HG03095 (cell line): ENCODE measurements around the gene PIK3CD.
"Not testable (repeated sequence)": the region's sequence is repeated elsewhere in the genome, so short reads cannot be mapped to it uniquely, and the experiment has no call there.

Experiments used
- ATAC-seq: cut with Tn5 transposase; IDR thresholded peaks from one replicate; pipeline ENCODE4 v1.9.1; 2021; ENCODE audit warnings: moderate library complexity; ENCODE audit not compliant: unreplicated experiment

PIK3CD gene

GRCh38 chr1:9653491-9654050 is 2.0 kb downstream of the PIK3CD start:
- no peak for ATAC-seq

- no peak for ATAC-seq
These were observed 2.7 kb downstream of the PIK3CD start for GRCh38 chr1:9654051-9654833.

GRCh38 chr1:9654834-9655723 is 3.5 kb downstream of the PIK3CD start:
- no peak for ATAC-seq

GRCh38 chr1:9655836-9656235 is 4.3 kb downstream of the PIK3CD start:
- no peak for ATAC-seq

DNA sequence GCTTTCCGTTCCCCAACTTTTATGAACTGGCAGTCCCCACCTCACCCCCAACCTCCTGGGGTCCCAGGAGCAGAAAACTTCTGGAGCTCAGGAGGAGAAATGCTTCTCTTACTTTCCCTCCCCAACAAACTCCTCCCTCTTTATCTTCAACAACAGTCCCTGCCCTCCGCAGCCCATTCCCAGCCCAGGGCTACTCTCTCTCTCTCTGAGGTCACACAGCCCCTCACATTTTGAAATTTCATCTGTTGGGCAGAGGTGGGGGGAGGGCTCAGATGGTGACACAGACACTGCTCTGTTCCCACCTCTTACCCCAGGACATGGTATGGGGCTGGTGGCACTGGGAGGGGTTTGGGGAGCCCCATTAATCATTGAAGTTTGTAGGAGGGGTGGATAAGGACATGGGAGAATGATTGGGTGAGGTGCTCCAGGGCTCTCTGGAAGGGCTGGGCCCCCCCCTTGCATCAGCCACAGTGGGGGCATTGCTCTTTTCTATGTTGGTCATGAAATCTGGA is 6.0 kb downstream of the PIK3CD start:
- no peak for ATAC-seq

DNA sequence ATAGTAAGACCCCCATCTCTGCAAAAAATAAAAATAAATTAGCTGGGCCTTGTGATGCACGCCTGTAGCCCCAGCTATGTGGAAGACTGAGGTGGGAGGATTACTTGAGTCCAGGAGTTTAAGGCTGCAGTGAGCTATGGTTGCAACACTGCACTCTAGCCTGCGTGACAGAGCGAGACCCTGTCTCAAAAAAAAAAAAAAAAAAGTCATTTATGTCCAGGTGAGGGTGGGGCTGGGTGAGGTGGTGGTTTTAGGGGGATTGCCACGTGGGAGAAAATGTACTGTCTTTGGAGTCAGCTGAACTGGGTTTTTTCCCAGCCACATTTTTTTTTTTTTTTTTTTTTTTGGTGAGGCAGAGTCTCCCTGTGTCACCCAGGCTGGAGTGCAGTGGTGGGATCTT is 6.7 kb downstream of the PIK3CD start:
- no peak for ATAC-seq

DNA sequence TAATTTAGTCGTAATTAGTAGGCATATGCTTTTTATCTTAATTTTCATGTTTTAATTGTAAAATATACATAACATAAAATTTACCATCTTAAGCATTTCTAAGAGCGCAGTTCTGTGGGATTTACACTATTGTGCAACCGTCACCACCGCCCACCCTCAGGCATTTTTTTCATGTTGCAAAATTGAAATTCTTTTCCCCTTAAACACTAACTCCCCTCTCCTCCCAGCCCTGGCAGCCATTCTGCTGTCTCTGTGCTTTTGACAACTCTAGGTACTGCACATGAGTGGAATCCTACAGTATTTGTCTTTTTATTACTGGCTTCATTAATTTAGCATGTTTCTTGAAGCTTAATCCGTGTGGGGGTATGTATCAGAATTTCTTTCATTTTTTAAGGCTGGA is 7.8 kb downstream of the PIK3CD start:
- no peak for ATAC-seq

DNA sequence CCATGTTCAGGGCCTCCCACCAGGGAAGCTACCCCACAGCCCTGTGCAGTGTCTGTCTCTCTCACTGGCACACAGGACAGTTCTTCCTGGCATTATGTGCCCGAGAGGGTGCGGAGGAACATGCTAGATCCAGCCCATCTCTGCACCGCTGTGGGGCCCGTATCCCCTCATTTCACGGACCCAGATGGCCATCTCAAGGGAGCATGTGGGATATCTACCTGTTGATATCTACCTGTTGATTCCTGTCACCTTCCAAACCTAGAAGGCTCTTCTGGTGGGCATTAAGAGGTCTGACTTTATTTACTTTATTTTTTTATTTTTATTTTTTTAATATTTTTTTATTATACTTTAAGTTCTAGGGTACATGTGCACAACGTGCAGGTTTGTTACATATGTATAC is 11.7 kb downstream of the PIK3CD start:
- no peak for ATAC-seq

DNA sequence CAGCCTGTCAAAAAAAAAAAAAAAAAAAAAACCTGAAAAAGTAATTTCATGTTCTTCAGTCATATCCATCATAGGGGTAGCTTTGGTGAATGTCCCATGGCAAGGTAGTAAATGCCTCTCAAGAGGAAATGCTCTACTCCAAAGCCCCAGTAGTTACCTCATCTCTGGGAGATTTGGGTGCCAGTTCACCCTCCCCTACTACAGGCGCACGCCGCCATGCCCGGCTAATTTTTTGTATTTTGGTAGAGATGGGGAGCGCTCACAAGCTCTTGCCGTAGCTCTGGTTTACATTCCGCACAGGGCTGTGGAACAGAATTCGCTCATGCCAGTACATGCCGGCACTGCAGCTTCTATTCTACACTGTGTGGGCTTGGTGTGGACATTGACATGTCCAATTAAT is 13.7 kb downstream of the PIK3CD start:
- no peak for ATAC-seq

DNA sequence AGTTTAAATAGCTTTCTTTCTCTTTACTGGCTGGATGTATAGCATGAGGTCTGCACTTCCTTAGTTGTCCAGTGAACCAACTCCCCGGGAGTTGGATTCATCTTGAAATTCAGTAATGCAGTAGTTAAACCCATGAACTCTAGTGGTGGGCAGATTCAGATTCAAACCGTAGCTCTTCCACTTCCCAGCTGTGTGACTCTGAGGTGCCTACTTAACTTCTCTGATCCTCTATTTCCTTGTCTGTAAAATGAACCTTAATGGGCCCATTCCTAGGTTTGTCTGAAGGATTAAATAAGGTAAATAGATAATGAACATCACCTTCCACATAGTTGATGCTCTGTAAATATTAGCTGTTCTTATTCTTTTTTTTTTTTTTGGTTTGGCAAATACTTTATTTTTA is 16.5 kb downstream of the PIK3CD start:
- no peak for ATAC-seq

DNA sequence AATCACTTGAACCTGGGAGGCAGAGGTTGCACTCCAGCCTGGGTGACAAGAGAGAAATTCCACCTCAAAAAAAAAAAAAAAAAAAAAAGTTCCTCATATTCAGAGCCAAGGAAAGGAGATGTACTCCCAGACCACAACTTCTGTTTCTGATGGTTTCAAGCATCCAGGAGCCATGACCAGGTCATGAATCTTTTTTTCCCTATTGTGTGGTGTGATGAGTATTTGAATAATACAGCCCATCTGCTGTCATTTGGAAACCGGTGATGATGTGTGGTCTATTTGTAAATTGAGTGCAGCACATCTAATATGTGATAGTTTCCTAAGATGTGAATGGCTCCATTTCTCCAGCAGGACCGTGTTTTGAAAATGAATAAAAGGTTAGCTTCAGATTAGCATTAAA is 18.6 kb downstream of the PIK3CD start:
- ATAC-seq = no peak

DNA sequence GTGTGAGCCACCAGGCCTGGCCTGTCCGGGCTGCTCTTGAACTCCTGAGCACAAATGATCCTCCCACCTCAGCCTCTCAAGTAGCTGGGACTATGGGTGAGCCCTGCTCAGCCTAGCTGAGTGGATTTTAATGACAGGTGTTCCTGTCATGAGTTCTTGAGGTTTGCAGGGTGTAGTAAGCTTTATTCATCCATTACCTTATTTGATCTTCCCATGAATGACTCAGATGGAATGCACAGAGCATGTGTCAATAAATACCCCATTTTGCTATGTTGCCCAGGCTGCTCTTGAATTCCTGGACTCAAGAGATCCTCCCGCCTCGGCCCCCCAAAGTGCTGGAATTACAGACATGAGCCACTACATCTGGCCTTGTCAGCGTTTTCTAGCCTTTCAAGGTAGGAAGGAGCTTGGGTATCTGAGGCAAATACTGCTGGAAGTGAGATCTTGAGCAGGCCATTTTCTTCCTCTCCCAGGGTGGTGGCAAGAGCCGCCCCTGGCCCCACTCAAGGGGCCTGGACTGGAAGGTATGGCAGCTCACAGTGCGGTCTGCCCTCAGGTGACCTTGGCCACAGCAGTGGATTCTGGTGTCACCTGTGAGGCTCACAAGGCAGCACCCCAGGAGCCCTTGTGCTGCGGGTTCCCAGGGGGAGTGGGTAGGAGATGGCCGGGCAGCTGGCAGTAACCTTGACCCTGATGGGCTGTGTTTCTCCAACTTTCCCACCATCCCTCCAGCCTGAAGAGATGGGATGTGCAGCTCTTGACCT is 20.0 kb downstream of the PIK3CD start:
- ATAC-seq = no peak

GRCh38 chr1:9672444-9672843 is 20.9 kb downstream of the PIK3CD start:
- no peak for ATAC-seq

DNA sequence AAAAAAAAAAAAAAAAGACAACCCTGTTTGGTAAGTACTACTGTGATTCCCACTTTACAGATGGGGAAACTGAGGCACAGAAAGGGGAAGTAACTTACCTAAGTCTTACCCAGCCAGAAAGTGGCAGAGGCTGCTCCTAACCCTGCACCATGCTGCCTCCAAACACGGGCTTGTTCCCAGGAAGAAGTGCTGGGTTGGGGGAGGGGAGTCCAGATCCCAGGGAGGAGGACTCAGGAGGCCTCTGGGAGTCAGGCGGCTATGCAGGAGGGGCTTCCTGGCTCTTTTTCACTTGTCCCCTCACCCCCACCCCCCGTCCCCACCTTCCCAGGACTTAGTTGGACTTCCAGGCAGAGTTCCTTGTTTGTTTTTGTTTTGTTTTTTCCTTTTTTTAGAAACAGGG is 23.9 kb downstream of the PIK3CD start:
- no peak for ATAC-seq

DNA sequence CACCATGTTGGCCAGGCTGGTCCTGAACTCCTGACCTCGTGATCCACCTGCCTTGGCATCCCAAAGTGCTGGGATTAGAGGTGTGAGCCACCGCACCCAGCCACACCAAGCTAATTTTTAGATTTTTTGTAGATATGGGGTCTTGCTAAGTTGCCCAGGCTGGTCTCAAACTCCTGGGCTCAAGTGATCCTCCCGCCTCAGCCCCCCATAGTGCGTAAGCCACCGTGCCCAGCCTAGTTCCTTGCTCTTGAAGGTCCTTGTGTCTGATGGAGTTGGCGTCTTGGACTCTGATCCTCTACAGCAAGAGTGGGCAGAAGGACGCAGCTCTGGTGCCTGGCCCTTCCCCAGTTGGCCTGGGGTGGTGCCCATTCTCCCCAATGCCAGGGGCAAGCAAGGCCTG is 24.6 kb downstream of the PIK3CD start:
- not testable (repeated sequence) for ATAC-seq

- no peak for ATAC-seq
These were observed 25.4 kb downstream of the PIK3CD start for GRCh38 chr1:9676815-9677393.

DNA sequence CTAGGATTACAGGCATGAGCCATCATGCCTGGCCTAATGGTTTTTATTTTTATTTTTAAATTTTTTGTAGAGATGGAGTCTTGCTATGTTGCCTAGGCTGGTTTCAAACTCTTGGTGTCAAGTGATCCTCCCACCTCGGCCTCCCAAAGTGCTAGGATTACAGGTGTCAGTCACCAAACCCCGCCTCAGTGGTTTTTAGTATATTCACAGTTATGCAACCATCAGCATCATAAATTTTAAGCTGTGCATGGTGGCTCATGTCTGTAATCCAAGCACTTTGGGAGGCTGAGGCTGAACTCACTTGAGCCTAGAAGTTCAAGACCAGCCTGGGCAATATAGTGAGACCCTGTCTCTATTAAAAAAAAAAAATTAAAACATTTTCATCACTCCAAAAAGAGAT is 28.6 kb downstream of the PIK3CD start:
- no peak for ATAC-seq

GRCh38 chr1:9680828-9681227 is 29.3 kb downstream of the PIK3CD start:
- no peak for ATAC-seq

GRCh38 chr1:9684801-9685200 is 33.3 kb downstream of the PIK3CD start:
- no peak for ATAC-seq

DNA sequence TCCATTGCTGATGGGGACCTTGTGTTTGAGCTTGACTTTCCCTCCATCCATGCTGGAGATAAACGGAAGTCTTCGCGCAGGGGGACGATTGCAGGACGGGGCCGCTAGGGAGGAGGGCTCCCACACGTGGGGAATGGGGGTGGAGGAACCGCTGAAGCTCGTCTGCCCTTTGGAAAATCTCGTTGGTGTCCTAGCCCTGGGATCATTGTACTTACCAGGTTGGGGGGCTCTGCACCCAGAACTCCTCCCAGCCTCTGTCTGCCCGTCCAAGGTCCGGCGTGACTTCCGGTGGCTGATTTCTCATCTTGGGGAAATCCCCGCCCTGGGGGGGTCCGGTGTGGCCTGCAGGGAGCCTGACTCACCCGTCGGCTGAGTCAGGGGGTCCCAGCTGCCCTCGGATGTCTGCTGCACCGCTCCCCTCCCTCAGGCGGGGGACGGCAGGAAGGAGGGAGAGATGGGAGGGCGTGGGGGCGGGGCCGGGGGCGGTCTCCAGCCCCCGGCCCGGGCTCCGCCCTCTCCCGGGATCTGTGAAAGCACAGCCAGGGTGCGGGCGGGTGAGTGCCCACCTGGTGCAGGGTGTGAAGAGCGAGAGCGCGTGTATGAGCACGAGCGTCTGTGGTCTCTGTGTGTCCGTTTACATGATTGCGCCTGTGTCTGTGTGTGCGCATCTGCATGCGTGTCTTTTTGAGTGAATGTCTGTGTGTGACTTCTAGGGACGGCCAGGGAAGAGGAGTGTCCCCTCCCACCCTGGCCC is 35.8 kb downstream of the PIK3CD start:
- ATAC-seq = no peak
